Right ventricle myocardium superior (tissue), 1 donor: ENCODE results near the gene NUP62. TPM values are rescaled to one million over a fixed set of nuclear protein-coding genes. Genes with fewer than 3 reads are reported as not detected.

Source experiments
- ATAC-seq: fragments of 200-7000 bp; cut with Tn5 transposase; one replicate; pipeline ENCODE4 v1.9.1; 2020; ENCODE audit warnings: mild to moderate bottlenecking; ENCODE audit not compliant: poor library complexity
- DNase-seq: peaks from one replicate; pipeline ENCODE4 v3.0.0-alpha.2; 2020
- intact Hi-C: fragments of 100-400 bp; cut with DNase I; formaldehyde crosslinking; loops from one replicate; pipeline ENCODE4 v1.11.2; 2022
- total RNA-seq: library from RNA; stranded (reverse); fragmentation: NEBNext Ultra II Directional; extraction: Animal tissue kit (Norgen Biotek cat#: 25700); gene quantifications from one replicate; pipeline ENCODE4 v1.2.1, GENCODE V29; 2021
- donor health status: DM: no; HTN: yes; CAD: no; lungs with severe emphysema.

The NUP62 gene
- total RNA-seq, 1 donor from 2014 or later, result 28.2 TPM

- intact Hi-C loops, result no loop called here
- no peak for ATAC-seq
- no peak for DNase-seq
Observed at GRCh38 chr19:49912965-49913685, 16.2 kb downstream of the NUP62 start.

- ATAC-seq, result peak; percentile 23
- DNase-seq, result no peak
- intact Hi-C loops, result no loop called here
Observed at GRCh38 chr19:49911381-49912145, 17.7 kb downstream of the NUP62 start.

- DNase-seq, result no peak
- intact Hi-C loops, result no loop called here
- no peak for ATAC-seq
Observed at GRCh38 chr19:49910179-49910578, 19.1 kb downstream of the NUP62 start.

- DNase-seq (no peak), ATAC-seq (no peak)
Observed at GRCh38 chr19:49908480-49909420, 20.6 kb downstream of the NUP62 start.

GRCh38 chr19:49907745-49908446, 21.4 kb downstream of the NUP62 start:
- intact Hi-C loops, result no loop called here
- ATAC-seq (no peak), DNase-seq (no peak)

More at GRCh38 chr19:49908480-49909420, 20.6 kb downstream of the NUP62 start:
- intact Hi-C loops, result no loop called here

GRCh38 chr19:49906879-49907564, 22.3 kb downstream of the NUP62 start:
- DNase-seq (no peak), ATAC-seq (no peak)
- intact Hi-C loops, result no loop called here

- ATAC-seq (no peak), DNase-seq (no peak)
- intact Hi-C loops, result no loop called here
Observed at GRCh38 chr19:49904136-49904535, 25.2 kb downstream of the NUP62 start.

GRCh38 chr19:49896863-49897621, 32.3 kb downstream of the NUP62 start, which contains the start of gene IL4I1:
TSS of gene IL4I1 (minus strand) at chr19:49896887. CDS start at chr19:49896160, 727 bp downstream.
- ATAC-seq (peak; percentile 64), DNase-seq (no peak)
- intact Hi-C loops, result no loop called here

GRCh38 chr19:49895566-49896297, 33.6 kb downstream of the NUP62 start:
- no peak for DNase-seq
- no peak for ATAC-seq
- intact Hi-C loops, result no loop called here

- DNase-seq (no peak), ATAC-seq (no peak)
- intact Hi-C loops, result no loop called here
Observed at GRCh38 chr19:49894879-49895565, 34.3 kb downstream of the NUP62 start.

GRCh38 chr19:49894011-49894664, 35.2 kb downstream of the NUP62 start:
- DNase-seq, result no peak
- intact Hi-C loops, result no loop called here
- no peak for ATAC-seq

GRCh38 chr19:49892716-49893115, 36.6 kb downstream of the NUP62 start:
- ATAC-seq, result no peak
- intact Hi-C loops, result no loop called here
- DNase-seq, result no peak

GRCh38 chr19:49891393-49891792, 37.9 kb downstream of the NUP62 start:
- intact Hi-C loops, result no loop called here
- DNase-seq (no peak), ATAC-seq (no peak)

GRCh38 chr19:49890349-49891311, 38.7 kb downstream of the NUP62 start:
- DNase-seq (no peak), ATAC-seq (peak; percentile 42)
- intact Hi-C loops, result no loop called here
